HG03175 (cell line): ENCODE measurements around the gene KIF15.
A peak's percentile ranks its signal among the peaks of the same experiment; 100 is the strongest.
"Not testable (repeated sequence)": the region's sequence is repeated elsewhere in the genome, so short reads cannot be mapped to it uniquely, and the experiment has no call there.

Source experiments
- ATAC-seq: cut with Tn5 transposase; IDR thresholded peaks from one replicate; pipeline ENCODE4 v1.9.1; 2021; ENCODE audit warnings: mild to moderate bottlenecking, moderate library complexity; ENCODE audit not compliant: unreplicated experiment

The KIF15 gene

GRCh38 chr3:44761424-44762169, at the start of gene KIF15, which contains the start of gene KIAA1143:
KIF15 (plus strand) TSS chr3:44761794; CDS start chr3:44761866, 72 bp downstream.
KIAA1143 (minus strand) TSS chr3:44761619; CDS start chr3:44761602, 17 bp downstream.
- ATAC-seq: peak; percentile 85

- no peak for ATAC-seq
Measured at GRCh38 chr3:44712455-44713075, 49.0 kb upstream of the KIF15 start, which contains the start of gene ZNF502. ZNF502 (plus strand) TSS chr3:44712660; CDS start chr3:44720262, 7,602 bp downstream.

GRCh38 chr3:44721231-44722102, 40.1 kb upstream of the KIF15 start:
- no peak for ATAC-seq

GRCh38 chr3:44722103-44722401, 39.5 kb upstream of the KIF15 start:
- no peak for ATAC-seq

GRCh38 chr3:44729384-44729910, 32.1 kb upstream of the KIF15 start, which contains the start of gene ZNF501:
ZNF501 (plus strand) TSS chr3:44729635; CDS start chr3:44734422, 4,787 bp downstream.
- peak; percentile 80 for ATAC-seq

GRCh38 chr3:44734646-44735168, 26.9 kb upstream of the KIF15 start:
- ATAC-seq: no peak

- ATAC-seq: no peak
Measured at GRCh38 chr3:44761101-44761423, 532 bp upstream of the KIF15 start.

- ATAC-seq: peak; percentile 3
Measured at GRCh38 chr3:44762170-44762677, 630 bp downstream of the KIF15 start.

GRCh38 chr3:44762690-44763089, 1.1 kb downstream of the KIF15 start:
- ATAC-seq: no peak

GRCh38 chr3:44764248-44764647, 2.7 kb downstream of the KIF15 start:
- no peak for ATAC-seq

- no peak for ATAC-seq
Measured at GRCh38 chr3:44771424-44772098, 10.0 kb downstream of the KIF15 start.

- no peak for ATAC-seq
Measured at GRCh38 chr3:44772099-44772442, 10.5 kb downstream of the KIF15 start.

GRCh38 chr3:44782891-44783290, 21.3 kb downstream of the KIF15 start:
- ATAC-seq: no peak

GRCh38 chr3:44795197-44795596, 33.6 kb downstream of the KIF15 start:
- no peak for ATAC-seq

- no peak for ATAC-seq
Measured at GRCh38 chr3:44802011-44802410, 40.4 kb downstream of the KIF15 start.

GRCh38 chr3:44803298-44803697, 41.7 kb downstream of the KIF15 start:
- ATAC-seq: peak; percentile 81

- ATAC-seq: no peak
Measured at GRCh38 chr3:44805960-44806359, 44.4 kb downstream of the KIF15 start.

- no peak for ATAC-seq
Measured at GRCh38 chr3:44814751-44815150, 53.2 kb downstream of the KIF15 start.

- not testable (repeated sequence) for ATAC-seq
Measured at GRCh38 chr3:44816334-44816733, 54.7 kb downstream of the KIF15 start.

- not testable (repeated sequence) for ATAC-seq
Measured at GRCh38 chr3:44821206-44821605, 59.6 kb downstream of the KIF15 start.
